GM21360 (cell line): ENCODE measurements around the gene CDH26.

Experiments used
- ATAC-seq: cut with Tn5 transposase; IDR thresholded peaks from one replicate; pipeline ENCODE4 v1.9.1; 2021; ENCODE audit warnings: mild to moderate bottlenecking, moderate library complexity; ENCODE audit not compliant: unreplicated experiment

CDH26 gene

GRCh38 chr20:59977086-59977485, 18.9 kb downstream of the CDH26 start:
- ATAC-seq = no peak

- no peak for ATAC-seq
Measured at GRCh38 chr20:59983076-59983475, 24.9 kb downstream of the CDH26 start.

GRCh38 chr20:59984541-59984940, 26.3 kb downstream of the CDH26 start:
- ATAC-seq = no peak

DNA sequence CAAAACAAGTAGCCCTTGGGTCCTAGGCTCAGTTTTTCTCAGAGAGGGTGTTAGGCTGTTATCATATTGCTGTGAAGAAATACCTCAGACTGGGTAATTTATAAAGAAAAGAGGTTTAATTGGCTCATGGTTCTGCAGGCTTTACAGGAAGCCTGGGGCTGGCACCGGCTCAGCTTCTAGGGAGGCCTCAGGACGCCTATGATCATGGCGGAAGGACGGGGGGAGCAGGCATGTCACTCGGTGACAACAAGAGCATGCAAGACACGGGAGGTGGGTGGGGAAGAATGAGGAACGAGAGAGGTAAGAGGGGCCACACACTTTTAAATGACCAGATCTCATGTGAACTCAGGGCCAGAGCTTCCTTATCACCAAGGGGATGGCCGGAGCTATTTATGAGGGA, 26.9 kb downstream of the CDH26 start:
- no peak for ATAC-seq

- ATAC-seq = no peak
Measured at GRCh38 chr20:59985864-59986263, 27.6 kb downstream of the CDH26 start.

DNA sequence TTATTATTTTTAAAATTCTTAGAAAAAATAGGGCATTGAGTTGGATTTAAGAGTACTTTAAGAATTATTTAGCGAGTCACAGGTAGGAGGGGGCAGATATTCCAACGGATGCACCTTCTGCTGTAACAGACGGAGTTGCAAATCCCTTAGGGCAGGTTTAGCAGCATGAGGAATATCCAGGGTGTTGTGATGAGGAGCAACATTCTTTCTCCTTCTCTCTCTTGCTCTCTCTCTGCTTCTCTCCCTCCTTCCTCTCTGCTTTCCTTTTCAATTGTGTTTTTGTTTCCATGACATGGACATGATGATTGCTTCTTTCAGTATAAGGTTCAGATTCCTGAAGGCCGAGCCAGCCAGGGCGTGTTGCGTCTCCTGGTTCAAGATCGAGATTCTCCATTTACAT, 28.9 kb downstream of the CDH26 start:
- no peak for ATAC-seq

GRCh38 chr20:59988141-59988540, 29.9 kb downstream of the CDH26 start:
- ATAC-seq = no peak

DNA sequence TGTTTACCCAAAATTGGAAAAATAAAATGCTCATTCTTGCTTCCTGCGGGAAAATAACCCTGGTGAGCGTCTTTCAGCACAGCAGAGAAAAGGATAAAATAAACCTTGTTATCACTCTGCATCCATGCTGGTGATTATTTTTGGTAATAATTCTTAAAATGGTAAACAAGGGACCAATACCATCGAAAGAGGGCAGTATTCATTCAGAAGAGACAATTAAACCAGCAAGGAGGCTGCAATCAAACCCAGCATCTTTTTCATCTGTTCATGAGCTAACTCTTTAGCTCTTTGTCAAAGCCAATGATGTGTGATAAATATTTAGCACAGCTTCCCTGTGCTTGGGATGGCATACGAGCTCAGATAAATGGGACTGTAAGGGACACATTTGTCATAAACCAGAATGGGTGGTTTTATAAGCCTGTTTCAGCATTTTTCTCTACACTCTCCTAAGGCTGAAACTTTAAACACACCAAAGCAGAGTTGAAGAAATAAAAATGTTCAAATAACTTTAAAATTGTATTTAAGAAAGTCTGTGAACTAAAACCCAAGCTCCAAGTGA, 34.4 kb downstream of the CDH26 start:
- ATAC-seq = no peak

DNA sequence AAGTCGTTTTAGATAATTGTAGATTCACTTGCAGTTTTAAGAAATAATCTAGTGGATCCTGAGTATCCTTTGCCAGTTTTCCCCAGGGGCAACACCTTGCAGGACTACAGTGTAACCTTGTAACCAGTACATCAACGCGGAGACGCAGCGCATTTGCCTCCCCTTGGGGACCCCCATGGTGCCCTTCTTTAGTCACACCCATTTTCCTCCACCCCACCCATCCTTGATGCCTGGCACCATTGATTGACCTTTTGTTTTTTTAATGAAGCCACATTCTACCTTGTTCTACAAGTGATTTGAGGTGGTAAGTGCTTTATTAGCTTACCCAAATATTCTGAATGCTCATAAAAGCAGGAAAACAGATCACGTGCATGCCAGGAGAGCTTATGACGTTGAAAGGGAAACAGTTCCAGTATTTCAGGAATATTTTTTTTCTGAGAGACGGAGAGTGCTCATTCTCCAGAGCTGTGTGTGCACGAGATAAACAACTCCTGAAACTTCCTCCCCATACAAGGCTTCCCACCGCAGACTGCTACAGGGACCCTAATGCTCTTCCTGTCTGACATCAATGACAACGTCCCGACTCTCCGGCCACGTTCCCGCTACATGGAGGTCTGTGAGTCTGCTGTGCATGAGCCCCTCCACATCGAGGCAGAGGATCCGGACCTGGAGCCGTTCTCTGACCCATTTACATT, 35.7 kb downstream of the CDH26 start:
- no peak for ATAC-seq

DNA sequence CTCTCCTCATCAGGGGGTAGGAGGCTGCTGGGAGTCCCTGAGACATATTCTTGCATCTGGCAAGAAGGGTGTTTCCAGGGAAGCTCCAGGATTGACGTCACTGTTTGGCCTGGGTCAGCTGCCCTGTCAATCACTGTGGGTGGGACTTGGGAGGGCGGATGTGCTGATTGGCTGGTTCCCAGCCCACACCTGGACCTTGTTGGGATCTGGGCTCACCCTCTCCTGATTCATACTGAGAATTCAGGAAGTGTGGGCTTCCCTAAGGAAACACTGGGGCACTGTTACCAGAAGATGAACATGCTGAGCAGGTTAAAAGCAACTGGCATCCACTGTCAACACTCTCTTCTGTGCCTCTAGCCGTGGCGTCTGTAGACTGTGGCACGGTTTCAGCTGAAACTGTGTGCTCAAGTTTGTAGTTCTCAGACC, 36.5 kb downstream of the CDH26 start:
- ATAC-seq = no peak

GRCh38 chr20:59996108-59996507, 37.9 kb downstream of the CDH26 start:
- ATAC-seq = no peak

DNA sequence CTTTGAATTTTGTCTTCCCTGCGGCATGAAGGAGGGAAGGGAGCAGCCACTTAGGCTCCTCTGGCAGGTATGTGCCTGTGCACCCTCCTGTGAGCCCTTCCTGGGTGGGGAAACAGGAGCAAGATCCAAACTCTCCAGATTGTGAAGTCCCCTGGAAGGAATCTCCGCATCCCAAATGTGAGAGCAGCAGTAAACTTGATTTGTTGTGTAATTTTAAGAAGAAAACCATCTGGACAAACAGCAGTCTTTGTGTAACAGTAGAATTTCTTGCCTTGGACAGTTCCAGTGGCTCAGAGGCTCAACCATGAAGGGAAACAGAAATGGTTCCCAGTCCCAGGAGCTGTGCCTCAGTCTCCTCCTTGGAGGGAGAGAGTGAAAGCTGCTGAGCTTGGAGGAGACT, 39.7 kb downstream of the CDH26 start:
- ATAC-seq = no peak

DNA sequence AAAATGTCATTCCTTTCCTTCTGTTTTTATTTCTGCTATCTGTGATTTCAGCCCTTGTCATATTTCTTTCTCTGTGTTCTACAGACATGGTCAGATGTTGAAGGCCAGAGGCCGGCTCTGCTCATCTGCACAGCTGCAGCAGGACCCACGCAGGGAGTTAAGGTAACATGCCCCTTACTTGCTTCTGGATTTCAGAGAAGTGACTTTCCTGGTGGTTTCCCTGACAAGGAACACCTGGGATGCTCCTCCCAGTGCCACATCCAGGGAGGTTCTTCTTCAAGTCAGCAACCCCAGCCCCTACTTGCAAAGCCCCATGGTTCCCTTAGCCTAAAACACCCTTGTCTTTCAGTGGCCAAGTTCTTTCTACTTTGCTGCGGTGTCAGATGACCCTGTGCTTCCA, 41.3 kb downstream of the CDH26 start:
- ATAC-seq = no peak

- ATAC-seq = no peak
Measured at GRCh38 chr20:60000271-60001042, 42.2 kb downstream of the CDH26 start.

- ATAC-seq = no peak
Measured at GRCh38 chr20:60001108-60001507, 42.9 kb downstream of the CDH26 start.

GRCh38 chr20:60003776-60004175, 45.6 kb downstream of the CDH26 start:
- ATAC-seq = no peak

DNA sequence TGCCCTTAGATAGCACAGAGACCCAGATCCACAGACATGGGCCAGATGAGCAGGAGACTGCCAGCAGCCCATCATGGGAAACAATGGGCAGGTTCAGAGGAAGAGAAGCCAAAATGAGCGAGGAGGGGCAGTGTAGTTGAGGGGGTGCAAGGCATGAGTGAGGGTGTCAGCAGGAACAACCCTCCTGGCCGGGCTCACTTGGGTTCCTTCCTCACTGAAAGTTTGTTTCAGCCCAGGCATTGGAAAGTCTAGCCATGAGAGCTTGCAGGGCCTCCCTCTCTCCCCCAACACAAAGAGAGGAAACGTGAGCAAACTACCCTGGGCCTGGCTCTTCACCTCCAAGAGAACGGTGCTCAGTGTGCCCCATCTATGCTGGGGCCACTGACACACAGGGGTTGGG, 48.0 kb downstream of the CDH26 start:
- no peak for ATAC-seq

DNA sequence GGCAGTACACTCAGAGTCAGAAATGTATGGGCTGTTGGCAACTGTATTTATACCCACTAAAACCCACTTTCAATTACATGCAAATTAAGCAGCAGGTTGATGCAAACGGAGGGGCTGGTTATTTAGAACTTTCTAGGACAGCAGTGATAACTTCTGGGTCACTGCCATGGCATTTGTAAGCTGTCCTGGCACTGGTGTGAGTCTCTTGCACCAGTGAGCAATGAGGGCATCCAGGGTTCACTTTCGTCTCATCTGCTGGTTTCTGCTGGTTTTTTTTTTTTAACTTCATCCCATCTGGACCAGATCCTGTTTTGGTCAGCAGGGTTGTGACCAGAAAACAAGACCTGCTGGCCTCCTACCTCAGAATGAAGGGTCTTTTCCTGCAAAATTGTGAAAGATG, 49.2 kb downstream of the CDH26 start:
- ATAC-seq = no peak

DNA sequence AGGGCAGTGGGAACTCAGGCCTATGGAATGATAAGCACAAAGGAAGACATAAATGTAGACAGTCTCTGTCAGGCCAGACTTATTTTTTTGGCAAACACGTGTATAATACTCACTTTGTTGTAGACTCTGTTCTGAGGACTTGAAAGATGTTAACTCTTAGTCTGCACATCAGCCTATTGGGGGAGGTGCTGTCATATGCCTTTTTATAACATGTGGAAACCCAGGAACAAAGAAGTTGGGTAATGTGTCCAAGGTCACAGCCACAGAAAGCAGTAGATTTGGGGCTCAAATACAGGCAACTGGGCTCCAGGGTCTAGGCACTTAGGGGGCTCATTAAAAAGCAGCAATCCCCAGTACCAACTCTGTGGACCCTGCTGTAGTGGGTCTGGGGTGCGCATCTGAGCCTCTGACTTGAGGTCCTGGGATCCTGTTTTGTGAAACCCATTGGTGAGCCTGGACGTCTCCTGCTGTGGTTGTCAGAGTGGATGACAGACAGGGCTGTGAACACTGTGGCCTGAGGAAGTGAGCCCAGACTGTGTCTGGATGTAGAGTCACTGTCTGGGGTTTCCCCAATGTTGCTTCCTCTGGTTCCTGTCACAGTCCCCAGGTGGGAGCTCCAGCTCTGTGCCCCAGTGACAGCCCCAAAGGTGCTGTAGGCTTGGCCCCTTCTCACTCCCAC, 50.0 kb downstream of the CDH26 start:
- ATAC-seq = no peak

- no peak for ATAC-seq
Measured at GRCh38 chr20:60009318-60009717, 51.1 kb downstream of the CDH26 start.

DNA sequence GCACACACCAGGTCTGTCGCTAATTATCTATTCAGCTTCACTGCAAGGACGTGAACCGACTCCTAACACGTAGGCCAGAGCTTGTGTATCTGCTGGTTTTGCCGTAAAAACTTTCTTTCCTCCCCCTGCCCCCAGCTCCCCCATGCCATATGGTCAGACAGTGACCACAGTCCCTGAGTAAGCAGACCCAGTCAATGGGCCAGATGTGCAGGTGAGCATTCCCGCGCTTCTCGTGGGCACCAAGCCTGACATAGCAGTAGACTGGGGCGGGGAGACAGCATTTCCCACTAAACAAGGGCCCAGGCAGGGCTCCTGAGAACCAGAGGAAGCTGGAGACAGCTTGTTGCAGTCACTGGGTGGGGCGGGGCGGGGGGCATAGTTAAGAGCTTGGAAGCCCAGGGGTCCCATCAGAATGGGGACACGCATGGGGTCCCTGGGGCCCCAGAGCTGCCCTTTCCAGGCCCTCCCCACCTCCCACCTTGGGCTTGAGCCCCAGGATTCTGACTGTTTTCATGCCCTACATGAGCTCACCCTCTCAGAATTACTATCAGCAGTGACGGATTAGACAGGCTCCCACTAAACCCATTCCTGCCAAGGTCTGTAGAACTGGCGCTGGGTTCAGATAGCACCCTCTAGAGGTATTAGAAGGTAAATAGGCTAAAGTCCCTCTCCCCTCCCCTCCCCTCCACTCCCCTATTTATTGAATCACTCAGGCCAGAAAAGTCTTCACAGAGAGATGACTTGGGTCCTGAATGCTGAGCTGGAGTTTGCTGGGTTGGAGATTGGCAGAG, 51.8 kb downstream of the CDH26 start:
- no peak for ATAC-seq
